Smooth muscle cell (in vitro differentiated cells): ENCODE measurements around the gene TSPAN1. TPM values are rescaled to one million over a fixed set of nuclear protein-coding genes. Genes with fewer than 3 reads are reported as not detected.
A peak's percentile ranks its signal among the peaks of the same experiment; 100 is the strongest.

Source experiments
- DNase-seq: peaks from one replicate; lab custom pipeline; 2025; ENCODE audit not compliant: unreplicated experiment; lab: John Stamatoyannopoulos, UW
- H2AFZ ChIP-seq: fragments of 200-600 bp; sonication (generic); 2 replicates; pipeline ENCODE4 v1.6.0; 2016; ENCODE audit warnings: antibody characterized with exemption, low read depth, mild to moderate bottlenecking
- H3F3A ChIP-seq: fragments of 200-600 bp; sonication (generic); 2 replicates; pipeline ENCODE4 v1.6.0; 2017; ENCODE audit warnings: antibody characterized with exemption, low read depth
- H3K27ac ChIP-seq: fragments of 200-600 bp; sonication (generic); 2 replicates; pipeline ENCODE4 v1.5.1; 2016; ENCODE audit warnings: low read depth, mild to moderate bottlenecking
- H3K27me3 ChIP-seq: fragments of 200-600 bp; sonication (generic); 2 replicates; pipeline ENCODE4 v1.6.1; 2016; ENCODE audit warnings: low read depth, mild to moderate bottlenecking
- H3K36me3 ChIP-seq: fragments of 200-600 bp; sonication (generic); 2 replicates; pipeline ENCODE4 v1.5.1; 2016; ENCODE audit warnings: low read depth
- H3K4me1 ChIP-seq: fragments of 200-600 bp; sonication (generic); 2 replicates; pipeline ENCODE4 v1.5.1; 2016; ENCODE audit warnings: low read depth
- H3K4me2 ChIP-seq: fragments of 200-600 bp; sonication (generic); 2 replicates; pipeline ENCODE4 v1.6.0; 2016; ENCODE audit warnings: mild to moderate bottlenecking
- H3K4me3 ChIP-seq: fragments of 200-600 bp; sonication (generic); 2 replicates; pipeline ENCODE4 v1.5.1; 2016; ENCODE audit warnings: mild to moderate bottlenecking
- H3K79me2 ChIP-seq: fragments of 200-600 bp; sonication (generic); 2 replicates; pipeline ENCODE4 v1.6.0; 2016; ENCODE audit warnings: low read depth, mild to moderate bottlenecking
- H3K9ac ChIP-seq: fragments of 200-600 bp; sonication (generic); 2 replicates; pipeline ENCODE4 v1.6.0; 2016; ENCODE audit warnings: low read depth
- H3K9me3 ChIP-seq: fragments of 200-600 bp; sonication (generic); replicated peaks from 2 replicates; pipeline ENCODE4 v1.5.1; 2016; ENCODE audit warnings: low read depth
- H4K20me1 ChIP-seq: fragments of 200-600 bp; sonication (generic); 2 replicates; pipeline ENCODE4 v1.6.0; 2016; ENCODE audit warnings: low read depth
- WGBS: methylation state at CpG from one replicate; pipeline ENCODE4 v1.1.7; 2016; ENCODE audit warnings: low lambda C conversion rate; 5-methylcytosine and 5-hydroxymethylcytosine counted together
- polyA plus RNA-seq: library from polyadenylated mRNA; unstranded; fragments of >200 nt; fragmentation: Nextera tagmentation; extraction: Ambion mirVana; gene quantifications from 2 replicates; pipeline ENCODE4 v1.2.1, GENCODE V29; 2016
- total RNA-seq: library from RNA; depleted of rRNA; stranded (reverse); fragments of >200 nt; gene quantifications from 2 replicates; pipeline ENCODE4 v1.2.3, GENCODE V29; 2014
- TF ChIP-seq, protein P1 (sequence below): fragments of 200-600 bp; sonication (generic); IDR thresholded peaks from 2 replicates; pipeline ENCODE4 v1.5.1; 2017; ENCODE audit warnings: borderline replicate concordance, mild to moderate bottlenecking, antibody characterized with exemption; ENCODE audit not compliant: insufficient read depth, poor library complexity, severe bottlenecking

TSPAN1 gene
- total and polyA plus RNA-seq, 2 experiments from 2014 or later = 1.7 to 2.4 TPM

DNA sequence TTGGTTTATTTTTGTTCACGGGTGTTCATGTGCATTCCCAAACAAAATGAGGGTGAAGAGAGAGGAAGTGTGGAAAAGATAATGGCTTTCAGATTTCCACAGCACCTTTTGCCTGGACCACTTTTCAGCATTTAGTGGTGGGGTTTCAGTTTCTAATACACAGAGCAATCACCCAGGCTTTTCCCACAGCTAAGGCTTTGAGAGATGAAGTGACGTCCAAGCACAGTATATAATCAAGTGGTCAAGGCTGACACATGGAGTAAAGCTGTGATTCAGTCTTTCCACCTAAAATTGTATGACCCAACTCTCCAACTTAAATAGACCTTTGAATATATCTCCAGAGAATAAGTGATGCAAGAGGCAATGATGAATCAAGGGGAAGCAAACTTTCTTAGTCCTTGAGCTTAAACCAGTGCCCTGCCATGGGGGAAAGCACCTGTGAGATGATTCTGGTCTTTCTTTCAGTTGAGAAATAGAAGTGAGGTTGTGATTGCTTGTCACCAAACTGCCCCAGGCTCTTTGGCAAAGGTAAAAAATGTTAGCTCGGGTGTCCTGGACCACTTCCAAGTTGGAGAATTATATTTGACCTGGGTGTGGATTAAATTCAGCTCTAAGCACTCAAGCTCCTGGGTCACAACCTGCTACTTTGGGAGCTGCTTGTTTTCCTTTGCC, 40.1 kb upstream of the TSPAN1 start:
- Histone ChIP-seq H3K9ac (no peak overlapping the region), H4K20me1 (no peaks in the 10 kb centered on the region), H3K27ac (no peak overlapping the region), H2AFZ (no peak overlapping the region), H3F3A (peaks cover 5% of the 10 kb centered on the region), H3K4me3 (no peak overlapping the region), H3K9me3 (no peaks in the 10 kb centered on the region), H3K4me1 (peaks cover 42% of the 10 kb centered on the region), H3K27me3 (no peaks in the 10 kb centered on the region), H3K79me2 (peaks cover 15% of the 10 kb centered on the region), H3K36me3 (no peaks in the 10 kb centered on the region), H3K4me2 (no peak overlapping the region)
- TF ChIP-seq, protein P1, sequence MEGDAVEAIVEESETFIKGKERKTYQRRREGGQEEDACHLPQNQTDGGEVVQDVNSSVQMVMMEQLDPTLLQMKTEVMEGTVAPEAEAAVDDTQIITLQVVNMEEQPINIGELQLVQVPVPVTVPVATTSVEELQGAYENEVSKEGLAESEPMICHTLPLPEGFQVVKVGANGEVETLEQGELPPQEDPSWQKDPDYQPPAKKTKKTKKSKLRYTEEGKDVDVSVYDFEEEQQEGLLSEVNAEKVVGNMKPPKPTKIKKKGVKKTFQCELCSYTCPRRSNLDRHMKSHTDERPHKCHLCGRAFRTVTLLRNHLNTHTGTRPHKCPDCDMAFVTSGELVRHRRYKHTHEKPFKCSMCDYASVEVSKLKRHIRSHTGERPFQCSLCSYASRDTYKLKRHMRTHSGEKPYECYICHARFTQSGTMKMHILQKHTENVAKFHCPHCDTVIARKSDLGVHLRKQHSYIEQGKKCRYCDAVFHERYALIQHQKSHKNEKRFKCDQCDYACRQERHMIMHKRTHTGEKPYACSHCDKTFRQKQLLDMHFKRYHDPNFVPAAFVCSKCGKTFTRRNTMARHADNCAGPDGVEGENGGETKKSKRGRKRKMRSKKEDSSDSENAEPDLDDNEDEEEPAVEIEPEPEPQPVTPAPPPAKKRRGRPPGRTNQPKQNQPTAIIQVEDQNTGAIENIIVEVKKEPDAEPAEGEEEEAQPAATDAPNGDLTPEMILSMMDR = no peak
- DNase-seq = no peak
- WGBS = 71% methylated on average over 3 of the region's 3 CpGs

DNA sequence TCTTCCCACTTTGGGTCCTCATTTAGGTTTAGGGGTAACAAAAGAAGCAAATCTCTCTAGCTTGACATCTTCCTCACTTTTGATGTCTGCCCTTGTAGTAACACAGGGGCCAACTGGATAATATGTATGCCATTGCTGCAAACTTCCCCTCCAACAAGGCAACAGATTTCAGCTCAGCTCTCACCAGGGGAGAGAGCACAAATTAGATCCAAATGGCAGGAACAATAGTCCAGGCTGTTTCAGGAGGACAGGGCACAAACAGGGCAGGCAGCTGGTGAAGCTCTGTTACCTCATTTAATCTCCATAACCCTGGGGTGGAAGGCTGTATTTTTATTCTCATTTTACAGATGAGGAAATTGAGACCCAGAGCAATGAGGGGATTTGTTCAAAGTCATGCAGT, 38.2 kb upstream of the TSPAN1 start:
- H3K27ac ChIP-seq = no peak overlapping the region
- peaks cover 5% of the 10 kb centered on the region for H3F3A ChIP-seq
- no peak overlapping the region for H3K4me3 ChIP-seq
- H3K4me2 ChIP-seq = no peak overlapping the region
- TF ChIP-seq, protein P1 = no peak
- no peaks in the 10 kb centered on the region for H3K27me3 ChIP-seq
- DNase-seq = no peak
- no peak overlapping the region for H3K9ac ChIP-seq
- H3K79me2 ChIP-seq = no peaks in the 10 kb centered on the region
- H4K20me1 ChIP-seq = no peaks in the 10 kb centered on the region
- H3K4me1 ChIP-seq = peaks cover 37% of the 10 kb centered on the region
- H3K36me3 ChIP-seq = no peaks in the 10 kb centered on the region
- H2AFZ ChIP-seq = no peak overlapping the region
- H3K9me3 ChIP-seq = no peaks in the 10 kb centered on the region

DNA sequence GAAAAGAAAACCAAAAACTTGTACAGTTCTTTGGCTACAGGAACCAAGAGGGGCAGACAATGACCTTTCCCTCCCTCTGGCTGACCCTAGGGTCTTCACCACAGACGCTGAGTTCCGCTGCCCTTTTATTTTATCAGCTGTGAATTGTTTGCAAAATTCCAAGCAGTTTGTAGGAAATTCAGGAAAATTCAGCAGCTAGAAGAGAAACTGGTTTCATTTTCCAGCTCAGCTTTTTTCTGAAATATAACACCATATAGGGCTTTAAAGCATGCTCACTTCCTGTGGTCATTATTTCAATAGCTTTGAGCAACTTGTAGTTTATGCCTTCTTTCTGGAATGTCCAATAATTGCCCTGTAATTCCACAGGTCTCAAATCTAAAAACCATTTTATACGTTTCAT, 37.0 kb upstream of the TSPAN1 start:
- no peaks in the 10 kb centered on the region for H4K20me1 ChIP-seq
- peaks cover 37% of the 10 kb centered on the region for H3K4me1 ChIP-seq
- H2AFZ ChIP-seq = peak overlapping the region; percentile 46
- peak overlapping the region; percentile 31 for H3K4me3 ChIP-seq
- no peaks in the 10 kb centered on the region for H3K27me3 ChIP-seq
- H3K9ac ChIP-seq = no peak overlapping the region
- H3K4me2 ChIP-seq = peak overlapping the region; percentile 75
- no peaks in the 10 kb centered on the region for H3K9me3 ChIP-seq
- H3K36me3 ChIP-seq = no peaks in the 10 kb centered on the region
- WGBS = 61% methylated on average over 3 of the region's 3 CpGs
- H3F3A ChIP-seq = peaks cover 5% of the 10 kb centered on the region
- no peak for DNase-seq
- no peaks in the 10 kb centered on the region for H3K79me2 ChIP-seq
- TF ChIP-seq, protein P1 = no peak
- H3K27ac ChIP-seq = no peak overlapping the region

DNA sequence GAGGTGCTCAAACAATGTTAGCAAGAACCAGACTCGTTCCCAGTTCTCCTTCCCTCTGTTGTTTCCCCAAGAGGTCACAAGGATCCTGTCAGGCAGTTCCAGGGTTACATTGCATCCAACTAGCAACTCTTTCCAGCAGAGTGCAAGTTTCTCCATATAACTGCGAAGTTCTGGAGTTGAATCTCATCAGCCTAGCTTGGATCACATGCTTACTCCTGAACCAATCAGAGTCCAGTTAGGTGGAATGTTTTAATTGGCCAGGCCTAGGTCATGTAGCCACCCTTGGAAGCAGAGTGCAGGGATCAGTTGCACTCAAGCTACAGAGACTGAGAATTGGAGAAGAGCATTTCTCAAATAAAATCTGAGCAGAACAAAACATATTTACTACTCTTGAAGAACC, 26.6 kb upstream of the TSPAN1 start:
- H3K27ac ChIP-seq = no peak overlapping the region
- H3K4me1 ChIP-seq = no peaks in the 10 kb centered on the region
- TF ChIP-seq, protein P1 = no peak
- 84% methylated on average over 2 of the region's 2 CpGs for WGBS
- no peaks in the 10 kb centered on the region for H3F3A ChIP-seq
- no peaks in the 10 kb centered on the region for H3K36me3 ChIP-seq
- no peaks in the 10 kb centered on the region for H4K20me1 ChIP-seq
- H3K4me2 ChIP-seq = no peak overlapping the region
- no peak overlapping the region for H3K9ac ChIP-seq
- H2AFZ ChIP-seq = no peak overlapping the region
- H3K79me2 ChIP-seq = no peaks in the 10 kb centered on the region
- H3K4me3 ChIP-seq = no peak overlapping the region
- no peaks in the 10 kb centered on the region for H3K9me3 ChIP-seq
- DNase-seq = no peak
- no peaks in the 10 kb centered on the region for H3K27me3 ChIP-seq
